GM12892 (cell line): ENCODE measurements around the gene GALNT7.

Source experiments
- POLR2A ChIP-seq: IDR thresholded peaks from 2 replicates; pipeline ENCODE4 v1.6.1; 2011; ENCODE audit warnings: low read depth, low read length, control low read depth
- POLR2AphosphoS5 ChIP-seq: IDR thresholded peaks from 2 replicates; pipeline ENCODE4 v1.6.1; 2011; ENCODE audit warnings: low read depth, low read length, control low read depth
- TAF1 ChIP-seq: IDR thresholded peaks from 2 replicates; pipeline ENCODE4 v1.6.1; 2011; ENCODE audit warnings: low read depth, mild to moderate bottlenecking, control low read depth, low read length, borderline replicate concordance

GRCh38 chr4:173269280-173269679 is 100.7 kb downstream of the GALNT7 start:
- no peak for TF ChIP-seq POLR2A
- TF ChIP-seq POLR2AphosphoS5 = no peak
- TF ChIP-seq TAF1 = no peak
